Psoas muscle (tissue), 8 donors: ENCODE results near the gene CRB3. TPM values are rescaled to one million over a fixed set of nuclear protein-coding genes. Genes with fewer than 3 reads are reported as not detected.
"Not testable (repeated sequence)": the region's sequence is repeated elsewhere in the genome, so short reads cannot be mapped to it uniquely, and the experiment has no call there.

Source experiments
- ATAC-seq, 4 donors: fragments of 200-7000 bp; cut with Tn5 transposase; one replicate each; pipeline ENCODE4 v1.9.1; 2020; ENCODE audit warnings: moderate library complexity in 3 of 4, mild to moderate bottlenecking in 2 of 4
- DNase-seq, 2 donors: peaks; one replicate each; pipeline ENCODE4 v3.0.0-alpha.2; 2020
- H3K27ac ChIP-seq: fragments of 200-600 bp; one replicate; pipeline ENCODE4 v1.8.0; 2022
- H3K27me3 ChIP-seq, 3 donors: fragments of 200-600 bp in 1 of 3; one replicate each; pipeline versions ENCODE4 v1.6.1 to v1.8.0; 2013 to 2022; ENCODE audit warnings: low read length in 2 of 3, mild to moderate bottlenecking in 2 of 3, moderate library complexity in 1 of 3; ENCODE audit not compliant: insufficient read depth in 3 of 3
- H3K36me3 ChIP-seq, 2 donors: fragments of 200-600 bp in 1 of 2; one replicate each; pipeline versions ENCODE4 v1.6.1 to v1.8.0; 2013 to 2022; ENCODE audit warnings: low read depth in 1 of 2, mild to moderate bottlenecking in 1 of 2, moderate library complexity in 1 of 2; ENCODE audit not compliant: insufficient read depth in 1 of 2
- H3K4me1 ChIP-seq: fragments of 200-600 bp; one replicate; pipeline ENCODE4 v1.8.0; 2022
- H3K4me3 ChIP-seq: fragments of 200-600 bp; one replicate; pipeline ENCODE4 v1.8.0; 2022; ENCODE audit warnings: mild to moderate bottlenecking
- H3K9me3 ChIP-seq: fragments of 200-600 bp; one replicate; pipeline ENCODE4 v1.8.0; 2022
- CTCF ChIP-seq: fragments of 200-600 bp; IDR thresholded peaks from one replicate; pipeline ENCODE4 v1.8.0; 2022; ENCODE audit warnings: antibody characterized with exemption
- WGBS, 3 donors: extraction: QIAGEN DNeasy Blood & Tissue Kit; methylation state at CpG; one replicate each; pipeline versions ENCODE4 v1.1.6 to v1.1.7; 2013; 5-methylcytosine and 5-hydroxymethylcytosine counted together
- intact Hi-C, 2 donors: fragments of 100-400 bp; cut with DNase I; formaldehyde crosslinking; loops; one replicate each; pipeline versions ENCODE4 v1.11.0 to v1.14.2; 2022
- polyA plus RNA-seq, 3 donors: library from polyadenylated mRNA; stranded (reverse); fragments of 200-250 nt; gene quantifications; one replicate each; pipeline ENCODE4 v1.2.3, GENCODE V29; 2013
- total RNA-seq, 4 donors: library from RNA; stranded (reverse); fragmentation: NEBNext Ultra II Directional in 2 of 4; extraction: Animal tissue kit (Norgen Biotek cat#: 25700) in 2 of 4; gene quantifications; one replicate each; pipeline versions ENCODE4 v1.2.1 to v1.2.4, GENCODE V29; 2021 to 2023
- donor health status: healthy with polysubstance abuse.
- donor health status: DM: no; HTN: no; CAD: no; lungs with moderate emphysema.
- donor health status: Bipolar disorder and iron deficiency.
- donor health status: healthy.
- donor health status: DM: yes; HTN: yes; CAD: no.
- donor health status: DM: no; HTN: no; CAD: no.
- donor health status: DM: no; HTN: no; CAD: no.
- donor health status: DM: yes; HTN: yes; CAD: no.

Gene CRB3
- total and polyA plus RNA-seq, 7 donors, result 0.23 to 0.38 TPM; not detected in 5

- peak within 1 kb of the TSS; percentile 86 for H3K27ac ChIP-seq
- no peaks in the 10 kb centered on the region for H3K9me3 ChIP-seq
- no peak for ATAC-seq
- intact Hi-C loops, result loop anchor here (5.0 to 10.0 kb wide), 2 partner anchors 47 to 210 kb away; partner anchors contain the start of gene PSPN (in 2 of the 2)
- peaks cover 16% of the 10 kb centered on the region for H3K4me1 ChIP-seq
- H3K27me3 ChIP-seq, result no peaks in the 10 kb centered on the region
- peak; percentile 65 to 100 for DNase-seq
- H3K36me3 ChIP-seq, result peaks cover 0 to 30% of the 10 kb centered on the region in 2 donors
- 0 to 2% (median 1%) methylated on average over 54 to 111 of the region's 114 CpGs for WGBS, 3 donors
- no peak for TF ChIP-seq CTCF
- peak within 1 kb of the TSS; percentile 93 for H3K4me3 ChIP-seq
Observed at GRCh38 chr19:6424195-6424938, 39.7 kb upstream of the CRB3 start, which contains the start of gene KHSRP. KHSRP (minus strand) TSS chr19:6424811; CDS start chr19:6424701, 110 bp downstream.

GRCh38 chr19:6424939-6425731 lies 38.9 kb upstream of the CRB3 start:
- 2 to 5% (median 4%) methylated on average over 43 of the region's 43 CpGs for WGBS, 3 donors
- Histone ChIP-seq H3K27ac (peak overlapping the region; percentile 86), H3K4me1 (peaks cover 16% of the 10 kb centered on the region), H3K36me3 (peaks cover 0 to 22% of the 10 kb centered on the region in 2 donors), H3K4me3 (peak overlapping the region; percentile 93), H3K9me3 (no peaks in the 10 kb centered on the region), H3K27me3 (peaks cover 0 to 4% (median 0%) of the 10 kb centered on the region in 3 donors)
- peak; percentile 94 to 100 for DNase-seq
- intact Hi-C loops, result loop anchor here (5.0 to 10.0 kb wide), 2 partner anchors 48 to 210 kb away; partner anchors contain the start of gene PSPN (in 2 of the 2)
- peak; percentile 93 to 95 (median 94) for ATAC-seq
- TF ChIP-seq CTCF, result no peak

- Histone ChIP-seq H3K36me3 (peaks cover 0 to 14% of the 10 kb centered on the region in 2 donors), H3K9me3 (no peaks in the 10 kb centered on the region), H3K27ac (peak overlapping the region; percentile 86), H3K27me3 (peaks cover 0 to 4% (median 0%) of the 10 kb centered on the region in 3 donors), H3K4me3 (peak overlapping the region; percentile 93), H3K4me1 (peaks cover 16% of the 10 kb centered on the region)
- 87 to 89% (median 88%) methylated on average over 21 of the region's 21 CpGs for WGBS, 3 donors
- intact Hi-C loops, result loop anchor here in 1 of 2 donors (10.0 kb wide), 1 partner anchor 211 kb away; no protein-coding TSS in a partner anchor
- TF ChIP-seq CTCF, result no peak
- DNase-seq, result no peak
- no peak for ATAC-seq
Observed at GRCh38 chr19:6425732-6426620, 38.1 kb upstream of the CRB3 start.

- Histone ChIP-seq H3K27ac (no peak overlapping the region), H3K27me3 (peaks cover 0 to 9% (median 0%) of the 10 kb centered on the region in 3 donors), H3K4me1 (peaks cover 14% of the 10 kb centered on the region), H3K36me3 (peaks cover 0 to 2% of the 10 kb centered on the region in 2 donors), H3K9me3 (no peaks in the 10 kb centered on the region), H3K4me3 (no peak overlapping the region)
- 94 to 96% (median 96%) methylated on average over 16 to 18 of the region's 18 CpGs for WGBS, 3 donors
- no peak for ATAC-seq
- intact Hi-C loops, result loop anchor here in 1 of 2 donors (10.0 kb wide), 1 partner anchor 212 kb away; no protein-coding TSS in a partner anchor
- no peak for TF ChIP-seq CTCF
- no peak for DNase-seq
Observed at GRCh38 chr19:6427131-6427530, 36.9 kb upstream of the CRB3 start.

- not testable (repeated sequence) for H3K4me3 ChIP-seq, H3K36me3 ChIP-seq, DNase-seq, H3K9me3 ChIP-seq, H3K27me3 ChIP-seq, H3K4me1 ChIP-seq, H3K27ac ChIP-seq, ATAC-seq
- WGBS, 3 donors, result 88% methylated on average over 2 of the region's 2 CpGs
- intact Hi-C loops, result loop anchor here in 1 of 2 donors (10.0 kb wide), 1 partner anchor 214 kb away; no protein-coding TSS in a partner anchor
Observed at GRCh38 chr19:6428692-6429418, 35.2 kb upstream of the CRB3 start.
